ENCODE data around the gene NPEPPS.

The NPEPPS gene

DNA sequence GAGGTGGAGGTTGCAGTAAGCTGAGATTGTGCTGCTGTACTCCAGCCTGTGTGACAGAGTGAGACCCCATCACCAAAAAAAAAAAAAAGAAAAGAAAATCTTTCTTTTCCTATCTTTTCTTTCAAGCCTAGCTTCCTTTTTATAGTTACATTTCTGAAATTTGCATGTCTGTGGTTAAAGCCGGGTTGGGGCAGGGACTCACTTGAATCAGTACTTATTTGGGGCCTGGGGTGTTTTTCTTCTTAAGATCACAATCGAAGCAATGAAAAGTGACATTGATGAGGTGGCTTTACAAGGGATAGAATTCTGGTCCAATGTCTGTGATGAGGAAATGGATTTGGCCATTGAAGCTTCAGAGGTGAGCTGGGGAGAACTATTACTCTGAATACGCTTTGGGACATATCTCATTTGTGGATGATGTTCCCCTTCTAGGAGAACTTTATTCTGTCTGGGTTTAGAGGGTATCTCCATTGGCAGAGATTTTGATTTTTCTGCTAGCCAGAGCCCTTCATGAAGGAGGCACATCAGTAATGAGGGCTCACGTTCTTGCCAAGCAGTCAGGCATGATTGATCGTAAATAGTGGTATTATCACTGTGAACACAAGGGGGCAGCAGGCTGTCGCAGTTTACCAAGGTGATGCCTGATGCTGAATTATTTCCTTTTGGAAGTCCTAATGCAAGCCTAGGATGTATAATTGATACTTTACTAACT lies 133.2 kb downstream of the NPEPPS start:
- H3K36me3 ChIP-seq (ENCODE audit: control insufficient read depth, insufficient read depth, low read length): peaks cover 49% of the 10 kb centered on the region
- H3K27ac ChIP-seq (ENCODE audit: low read depth, low read length): no peak overlapping the region
- H3K4me1 ChIP-seq (ENCODE audit: control insufficient read depth, insufficient read depth, low read length): peaks cover 7% of the 10 kb centered on the region

DNA sequence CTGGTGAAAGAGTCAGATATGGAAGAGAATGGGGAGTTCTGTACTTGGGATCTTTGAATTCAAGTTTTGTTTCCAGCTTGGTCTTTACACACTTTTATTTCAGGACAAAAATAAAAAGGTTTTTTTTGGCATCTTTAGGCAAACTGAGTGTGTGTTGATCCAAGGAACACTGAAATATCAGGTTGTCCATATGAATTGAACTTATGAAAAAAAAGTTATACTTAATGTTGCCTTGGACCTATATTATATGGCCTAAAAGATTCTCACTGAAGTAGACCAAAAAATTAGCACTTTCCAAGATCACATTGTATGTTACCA lies 133.7 kb downstream of the NPEPPS start:
- H3K4me1 ChIP-seq (ENCODE audit: control insufficient read depth, insufficient read depth, low read length): peaks cover 5% of the 10 kb centered on the region
- H3K36me3 ChIP-seq (ENCODE audit: control insufficient read depth, insufficient read depth, low read length): peaks cover 52% of the 10 kb centered on the region
- no peaks in the 10 kb centered on the region for H3K27me3 ChIP-seq (ENCODE audit: control insufficient read depth, insufficient read depth, low read length)
- no peak overlapping the region for H3K27ac ChIP-seq (ENCODE audit: low read depth, low read length)
- no peak overlapping the region for H3K9ac ChIP-seq (ENCODE audit: low read length)
- H3K4me3 ChIP-seq (ENCODE audit: low read length): no peak overlapping the region

More for the DNA sequence above, 133.2 kb downstream of the NPEPPS start:
- no peak overlapping the region for H3K4me3 ChIP-seq (ENCODE audit: low read length)
- no peak overlapping the region for H3K9ac ChIP-seq (ENCODE audit: low read length)
- H3K27me3 ChIP-seq (ENCODE audit: control insufficient read depth, insufficient read depth, low read length): no peaks in the 10 kb centered on the region

DNA sequence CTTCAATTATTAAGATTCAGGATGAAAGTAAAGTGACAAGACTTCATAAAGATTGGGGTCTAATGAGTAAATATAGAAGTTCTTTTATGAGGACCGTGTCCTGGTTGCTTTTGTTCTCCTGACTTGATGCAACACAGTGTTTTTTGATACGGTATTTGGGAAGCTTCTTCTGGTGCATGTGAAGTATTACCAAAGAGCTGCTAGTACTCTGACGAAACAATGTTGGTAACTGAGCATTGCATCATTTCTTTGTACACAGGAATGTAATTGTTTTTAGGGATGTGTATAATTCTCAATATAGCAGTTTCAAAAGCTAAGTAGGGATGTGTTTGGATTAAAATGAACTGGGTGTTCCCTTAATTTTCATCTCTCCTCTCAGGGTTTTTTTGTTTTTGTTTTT lies 134.7 kb downstream of the NPEPPS start:
- Histone ChIP-seq H3K27me3 (ENCODE audit: control insufficient read depth, insufficient read depth, low read length) (no peaks in the 10 kb centered on the region), H3K9ac (ENCODE audit: low read length) (no peak overlapping the region), H3K27ac (ENCODE audit: low read depth, low read length) (no peak overlapping the region), H3K4me3 (ENCODE audit: low read length) (no peak overlapping the region), H3K36me3 (ENCODE audit: control insufficient read depth, insufficient read depth, low read length) (peaks cover 62% of the 10 kb centered on the region), H3K4me1 (ENCODE audit: control insufficient read depth, insufficient read depth, low read length) (no peaks in the 10 kb centered on the region)

- H3K9ac ChIP-seq (ENCODE audit: low read length): no peak overlapping the region
- H3K36me3 ChIP-seq (ENCODE audit: control insufficient read depth, insufficient read depth, low read length): peaks cover 62% of the 10 kb centered on the region
- no peaks in the 10 kb centered on the region for H3K27me3 ChIP-seq (ENCODE audit: control insufficient read depth, insufficient read depth, low read length)
- H3K4me3 ChIP-seq (ENCODE audit: low read length): no peak overlapping the region
- H3K27ac ChIP-seq (ENCODE audit: low read depth, low read length): no peak overlapping the region
- H3K4me1 ChIP-seq (ENCODE audit: control insufficient read depth, insufficient read depth, low read length): no peaks in the 10 kb centered on the region
Measured at GRCh38 chr17:47669081-47669480, 138.2 kb downstream of the NPEPPS start.

- Histone ChIP-seq H3K36me3 (ENCODE audit: control insufficient read depth, insufficient read depth, low read length) (peaks cover 62% of the 10 kb centered on the region), H3K27ac (ENCODE audit: low read depth, low read length) (no peak overlapping the region)
Measured at GRCh38 chr17:47670064-47670463, 139.2 kb downstream of the NPEPPS start.

More at GRCh38 chr17:47670064-47670463, 139.2 kb downstream of the NPEPPS start:
- Histone ChIP-seq H3K27me3 (ENCODE audit: control insufficient read depth, insufficient read depth, low read length) (no peaks in the 10 kb centered on the region), H3K4me1 (ENCODE audit: control insufficient read depth, insufficient read depth, low read length) (no peaks in the 10 kb centered on the region), H3K9ac (ENCODE audit: low read length) (no peak overlapping the region), H3K4me3 (ENCODE audit: low read length) (no peak overlapping the region)
